Naive B cell (primary cell): ENCODE results near the gene TDRD10. TPM values are rescaled to one million over a fixed set of nuclear protein-coding genes. Genes with fewer than 3 reads are reported as not detected.
A peak's percentile ranks its signal among the peaks of the same experiment; 100 is the strongest.

Source experiments
- ATAC-seq, 2 donors: fragments of 150-1000 bp; cut with Tn5 transposase; 2 replicates each; pipeline ENCODE4 v1.10.0; 2021; ENCODE audit warnings: low read depth in 2 of 2, mild to moderate bottlenecking in 2 of 2, moderate library complexity in 2 of 2
- DNase-seq: peaks from one replicate; pipeline ENCODE4 v3.0.0; 2022
- H3K27ac Mint-ChIP-seq, 6 donors: one replicate each; pipeline ENCODE4 v1.8.0; 2020 to 2022; ENCODE audit warnings: mild to moderate bottlenecking in 6 of 6, mixed read lengths in 6 of 6, moderate library complexity in 5 of 6, inconsistent platforms in 2 of 6
- H3K27me3 Mint-ChIP-seq, 3 donors: one replicate each; pipeline ENCODE4 v1.8.0; 2021 to 2022; ENCODE audit warnings: mixed read lengths in 3 of 3, mild to moderate bottlenecking in 1 of 3
- H3K36me3 Mint-ChIP-seq, 2 donors: one replicate each; pipeline ENCODE4 v1.8.0; 2020 to 2022; ENCODE audit warnings: mixed read lengths in 2 of 2, inconsistent platforms in 1 of 2, mild to moderate bottlenecking in 1 of 2
- H3K4me1 Mint-ChIP-seq, 3 donors: one replicate each; pipeline ENCODE4 v1.8.0; 2020 to 2022; ENCODE audit warnings: mixed read lengths in 3 of 3, inconsistent platforms in 1 of 3, mild to moderate bottlenecking in 1 of 3, moderate library complexity in 1 of 3
- H3K4me3 Mint-ChIP-seq, 8 donors: one replicate each; pipeline ENCODE4 v1.8.0; 2020 to 2022; ENCODE audit warnings: mild to moderate bottlenecking in 8 of 8, mixed read lengths in 8 of 8, moderate library complexity in 8 of 8, inconsistent platforms in 2 of 8
- H3K9me3 Mint-ChIP-seq, 7 donors: one replicate each; pipeline ENCODE4 v1.8.0; 2020 to 2022; ENCODE audit warnings: mixed read lengths in 7 of 7, mild to moderate bottlenecking in 5 of 7, inconsistent platforms in 2 of 7, moderate library complexity in 1 of 7
- polyA plus RNA-seq, 6 donors: library from polyadenylated mRNA; unstranded; fragments of 300-500 nt; fragmentation: Illumina TruSeq; gene quantifications; one replicate each; pipeline ENCODE4 v1.2.3, GENCODE V29; 2021; ENCODE audit warnings: low read depth in 6 of 6

TDRD10 gene
- polyA plus RNA-seq, 6 donors from 2014 or later, result not detected

- no peaks in the 10 kb centered on the region for H3K9me3 Mint-ChIP-seq
- no peak overlapping the region for H3K27ac Mint-ChIP-seq
- DNase-seq (no peak), ATAC-seq (no peak)
- no peak overlapping the region for H3K4me3 Mint-ChIP-seq
- H3K4me1 Mint-ChIP-seq, result peaks cover 6 to 21% (median 9%) of the 10 kb centered on the region in 3 donors
- peaks cover 0 to 6% (median 0%) of the 10 kb centered on the region in 3 donors for H3K27me3 Mint-ChIP-seq
- no peaks in the 10 kb centered on the region for H3K36me3 Mint-ChIP-seq
Observed at GRCh38 chr1:154468535-154469250, 33.3 kb upstream of the TDRD10 start.

GRCh38 chr1:154469844-154470560 lies 32.0 kb upstream of the TDRD10 start:
- H3K4me1 Mint-ChIP-seq, result peaks cover 6 to 21% (median 13%) of the 10 kb centered on the region in 3 donors
- no peaks in the 10 kb centered on the region for H3K9me3 Mint-ChIP-seq
- no peaks in the 10 kb centered on the region for H3K36me3 Mint-ChIP-seq
- peak overlapping the region in 1 of 6 donors; percentile 69 for H3K27ac Mint-ChIP-seq
- no peak overlapping the region for H3K4me3 Mint-ChIP-seq
- no peak for DNase-seq
- peaks cover 0 to 6% (median 0%) of the 10 kb centered on the region in 3 donors for H3K27me3 Mint-ChIP-seq
- no peak for ATAC-seq

GRCh38 chr1:154471304-154471703 lies 30.7 kb upstream of the TDRD10 start:
- Mint-ChIP-seq H3K27me3 (peaks cover 0 to under 1% (median 0%) of the 10 kb centered on the region in 3 donors), H3K4me1 (peaks cover 2 to 15% (median 8%) of the 10 kb centered on the region in 3 donors), H3K4me3 (no peak overlapping the region), H3K9me3 (no peaks in the 10 kb centered on the region), H3K36me3 (no peaks in the 10 kb centered on the region), H3K27ac (peak overlapping the region in 1 of 6 donors; percentile 4)
- ATAC-seq (peak in 1 of 2 donors; percentile 16), DNase-seq (no peak)

GRCh38 chr1:154474802-154475201 lies 27.2 kb upstream of the TDRD10 start:
- Mint-ChIP-seq H3K9me3 (no peaks in the 10 kb centered on the region), H3K36me3 (no peaks in the 10 kb centered on the region), H3K27me3 (peaks cover 0 to under 1% (median 0%) of the 10 kb centered on the region in 3 donors), H3K4me1 (peaks cover under 1 to 11% (median 4%) of the 10 kb centered on the region in 3 donors), H3K27ac (no peak overlapping the region), H3K4me3 (no peak overlapping the region)
- DNase-seq, result no peak
- no peak for ATAC-seq

- DNase-seq (no peak), ATAC-seq (no peak)
- Mint-ChIP-seq H3K4me1 (peaks cover 4 to 6% (median 6%) of the 10 kb centered on the region in 3 donors), H3K27ac (peak overlapping the region in 1 of 6 donors; percentile 57), H3K27me3 (peaks cover 0 to 3% (median 0%) of the 10 kb centered on the region in 3 donors), H3K9me3 (no peaks in the 10 kb centered on the region), H3K4me3 (no peak overlapping the region), H3K36me3 (no peaks in the 10 kb centered on the region)
Observed at GRCh38 chr1:154476791-154477190, 25.2 kb upstream of the TDRD10 start.

- Mint-ChIP-seq H3K27me3 (peaks cover 0 to 3% (median under 1%) of the 10 kb centered on the region in 3 donors), H3K27ac (no peak overlapping the region), H3K4me1 (peaks cover 4 to 6% (median 5%) of the 10 kb centered on the region in 3 donors), H3K36me3 (no peaks in the 10 kb centered on the region), H3K9me3 (no peaks in the 10 kb centered on the region), H3K4me3 (no peak overlapping the region)
- ATAC-seq (no peak), DNase-seq (no peak)
Observed at GRCh38 chr1:154478013-154478412, 24.0 kb upstream of the TDRD10 start.

- Mint-ChIP-seq H3K4me1 (peaks cover 4 to 6% (median 5%) of the 10 kb centered on the region in 3 donors), H3K4me3 (no peak overlapping the region), H3K36me3 (no peaks in the 10 kb centered on the region), H3K27me3 (peaks cover 3 to 6% (median 5%) of the 10 kb centered on the region in 3 donors), H3K27ac (peak overlapping the region in 1 of 6 donors; percentile 12), H3K9me3 (no peaks in the 10 kb centered on the region)
- DNase-seq, result no peak
- ATAC-seq, result no peak
Observed at GRCh38 chr1:154478639-154479038, 23.4 kb upstream of the TDRD10 start.

GRCh38 chr1:154479764-154480421 lies 22.1 kb upstream of the TDRD10 start:
- no peak overlapping the region for H3K4me3 Mint-ChIP-seq
- no peak overlapping the region for H3K27ac Mint-ChIP-seq

GRCh38 chr1:154481053-154481452 lies 21.0 kb upstream of the TDRD10 start:
- H3K4me1 Mint-ChIP-seq, result peaks cover 2 to 5% (median 4%) of the 10 kb centered on the region in 3 donors
- H3K4me3 Mint-ChIP-seq, result no peak overlapping the region
- no peak for DNase-seq
- H3K36me3 Mint-ChIP-seq, result no peaks in the 10 kb centered on the region
- ATAC-seq, result no peak
- no peak overlapping the region for H3K27ac Mint-ChIP-seq
- peaks cover 3 to 10% (median 5%) of the 10 kb centered on the region in 3 donors for H3K27me3 Mint-ChIP-seq
- no peaks in the 10 kb centered on the region for H3K9me3 Mint-ChIP-seq

More at GRCh38 chr1:154479764-154480421, 22.1 kb upstream of the TDRD10 start:
- DNase-seq (peak; percentile 69), ATAC-seq (peak; percentile 74 to 75)
- Mint-ChIP-seq H3K27me3 (peaks cover 3 to 6% (median 5%) of the 10 kb centered on the region in 3 donors), H3K36me3 (no peaks in the 10 kb centered on the region), H3K4me1 (peaks cover 2 to 5% (median 4%) of the 10 kb centered on the region in 3 donors), H3K9me3 (no peaks in the 10 kb centered on the region)

GRCh38 chr1:154483941-154484803 lies 17.8 kb upstream of the TDRD10 start:
- Mint-ChIP-seq H3K36me3 (no peaks in the 10 kb centered on the region), H3K27me3 (peaks cover 5 to 14% (median 7%) of the 10 kb centered on the region in 3 donors), H3K4me3 (no peak overlapping the region), H3K9me3 (no peaks in the 10 kb centered on the region), H3K27ac (no peak overlapping the region), H3K4me1 (peaks cover 2 to 5% (median 4%) of the 10 kb centered on the region in 3 donors)
- ATAC-seq, result no peak
- no peak for DNase-seq

GRCh38 chr1:154485106-154485505 lies 16.9 kb upstream of the TDRD10 start:
- ATAC-seq, result no peak
- H3K9me3 Mint-ChIP-seq, result no peaks in the 10 kb centered on the region
- H3K36me3 Mint-ChIP-seq, result no peaks in the 10 kb centered on the region
- H3K27ac Mint-ChIP-seq, result no peak overlapping the region
- H3K4me1 Mint-ChIP-seq, result peaks cover 0 to under 1% (median 0%) of the 10 kb centered on the region in 3 donors
- no peak overlapping the region for H3K4me3 Mint-ChIP-seq
- DNase-seq, result no peak
- peaks cover 4 to 16% (median 5%) of the 10 kb centered on the region in 3 donors for H3K27me3 Mint-ChIP-seq

GRCh38 chr1:154485910-154486496 lies 16.0 kb upstream of the TDRD10 start:
- Mint-ChIP-seq H3K36me3 (no peaks in the 10 kb centered on the region), H3K4me3 (no peak overlapping the region), H3K4me1 (peaks cover 5 to 8% (median 7%) of the 10 kb centered on the region in 3 donors), H3K27me3 (peaks cover 4 to 16% (median 5%) of the 10 kb centered on the region in 3 donors), H3K27ac (peak overlapping the region in 2 of 6 donors; percentile 17 to 63), H3K9me3 (no peaks in the 10 kb centered on the region)
- DNase-seq (no peak), ATAC-seq (no peak)
